ENCODE data around the gene CBR1. TPM values are rescaled to one million over a fixed set of nuclear protein-coding genes. Genes with fewer than 3 reads are reported as not detected.

Gene CBR1
- polyA plus RNA-seq, 1 donor (not counting 4 experiments of a cell fraction or from before 2014, with no cell fraction given) = 207 TPM

GRCh38 chr21:36024782-36025181 lies 45.0 kb upstream of the CBR1 start:
- H3K9ac ChIP-seq (ENCODE audit: control insufficient read depth, extremely low read depth, insufficient read depth, low read length) = no peak overlapping the region
- no peaks in the 10 kb centered on the region for H4K20me1 ChIP-seq (ENCODE audit: control insufficient read depth, extremely low read depth, insufficient read depth, low read length)
- no peak overlapping the region for H3K4me3 ChIP-seq (ENCODE audit: control insufficient read depth in 2 of 3, extremely low read depth in 1 of 3, insufficient read depth in 2 of 3, low read depth in 1 of 3, low read length in 3 of 3)
- H3K27me3 ChIP-seq (ENCODE audit: control insufficient read depth, extremely low read depth, insufficient read depth, low read length) = no peaks in the 10 kb centered on the region
- no peak overlapping the region for H2AFZ ChIP-seq (ENCODE audit: control insufficient read depth, low read length)
- no peak for DNase-seq (ENCODE audit: low read depth, low spot score)
- H3K27ac ChIP-seq (ENCODE audit: control insufficient read depth, insufficient read depth, low read length) = no peak overlapping the region
- H3K4me1 ChIP-seq (ENCODE audit: control insufficient read depth, extremely low read depth, insufficient read depth, low read length) = peaks cover 6% of the 10 kb centered on the region
- dilution Hi-C loops (cut with MboI; ENCODE audit: extremely low pct_ligation_motif_present, low sequenced_read_pairs) = no loop called here
- no peak for FAIRE-seq
- no peaks in the 10 kb centered on the region for H3K79me2 ChIP-seq (ENCODE audit: control insufficient read depth, insufficient read depth, low read length)
- no peak overlapping the region for H3K4me2 ChIP-seq (ENCODE audit: control insufficient read depth, extremely low read depth, insufficient read depth, low read depth, low read length)
- no peaks in the 10 kb centered on the region for H3K9me3 ChIP-seq (ENCODE audit: control insufficient read depth, low read depth, low read length)
- H3K36me3 ChIP-seq (ENCODE audit: control insufficient read depth in 2 of 2, extremely low read depth in 1 of 2, insufficient read depth in 2 of 2, low read length in 2 of 2) = no peaks in the 10 kb centered on the region
- TF ChIP-seq EZH2 (IDR thresholded peaks at IDR 0.05; ENCODE audit: low read length) (no peak), CTCF (optimal IDR thresholded peaks at IDR 0.05 in 1 of 3, IDR thresholded peaks at IDR 0.05 in 1 of 3, conservative IDR thresholded peaks at IDR 0.05 in 1 of 3; ENCODE audit: extremely low read depth in 1 of 3, insufficient read depth in 2 of 3, low read length in 3 of 3) (no peak)
- no peaks in the 10 kb centered on the region for H3K9me1 ChIP-seq (ENCODE audit: control insufficient read depth, extremely low read depth, insufficient read depth, low read length)

- no peaks in the 10 kb centered on the region for H3K9me1 ChIP-seq (ENCODE audit: control insufficient read depth, extremely low read depth, insufficient read depth, low read length)
- no peaks in the 10 kb centered on the region for H3K9me3 ChIP-seq (ENCODE audit: control insufficient read depth, low read depth, low read length)
- H3K27me3 ChIP-seq (ENCODE audit: control insufficient read depth, extremely low read depth, insufficient read depth, low read length) = no peaks in the 10 kb centered on the region
- H3K4me3 ChIP-seq (ENCODE audit: control insufficient read depth in 2 of 3, extremely low read depth in 1 of 3, insufficient read depth in 2 of 3, low read depth in 1 of 3, low read length in 3 of 3) = no peak overlapping the region
- no peaks in the 10 kb centered on the region for H4K20me1 ChIP-seq (ENCODE audit: control insufficient read depth, extremely low read depth, insufficient read depth, low read length)
- FAIRE-seq (no peak), DNase-seq (ENCODE audit: low read depth, low spot score) (no peak)
- no peaks in the 10 kb centered on the region for H3K79me2 ChIP-seq (ENCODE audit: control insufficient read depth, insufficient read depth, low read length)
- H2AFZ ChIP-seq (ENCODE audit: control insufficient read depth, low read length) = no peak overlapping the region
- TF ChIP-seq EZH2 (IDR thresholded peaks at IDR 0.05; ENCODE audit: low read length) (no peak), CTCF (optimal IDR thresholded peaks at IDR 0.05 in 1 of 3, IDR thresholded peaks at IDR 0.05 in 1 of 3, conservative IDR thresholded peaks at IDR 0.05 in 1 of 3; ENCODE audit: extremely low read depth in 1 of 3, insufficient read depth in 2 of 3, low read length in 3 of 3) (no peak)
- H3K36me3 ChIP-seq (ENCODE audit: control insufficient read depth in 2 of 2, extremely low read depth in 1 of 2, insufficient read depth in 2 of 2, low read length in 2 of 2) = no peaks in the 10 kb centered on the region
- H3K9ac ChIP-seq (ENCODE audit: control insufficient read depth, extremely low read depth, insufficient read depth, low read length) = no peak overlapping the region
- H3K4me1 ChIP-seq (ENCODE audit: control insufficient read depth, extremely low read depth, insufficient read depth, low read length) = peaks cover 6% of the 10 kb centered on the region
- H3K4me2 ChIP-seq (ENCODE audit: control insufficient read depth, extremely low read depth, insufficient read depth, low read depth, low read length) = no peak overlapping the region
- H3K27ac ChIP-seq (ENCODE audit: control insufficient read depth, insufficient read depth, low read length) = no peak overlapping the region
- dilution Hi-C loops (cut with MboI; ENCODE audit: extremely low pct_ligation_motif_present, low sequenced_read_pairs) = no loop called here
These were observed 42.5 kb upstream of the CBR1 start for GRCh38 chr21:36027347-36027746.

Measured in keratinocyte (primary cell).